SK-N-SH (cell line): ENCODE data around the gene CENPV. TPM values are rescaled to one million over a fixed set of nuclear protein-coding genes. Genes with fewer than 3 reads are reported as not detected.

Experiments used
- CTCF ChIA-PET: fragments of 300-600, 350-600 bp; formaldehyde crosslinking; extraction: SDS; loops from one replicate; lab custom pipeline; 2021; lab: Yijun Ruan, JAX
- POLR2A ChIA-PET: fragments of 350-600 bp; sonication (Branson Sonifier 250); formaldehyde crosslinking; extraction: SDS; loops from one replicate; lab custom pipeline; 2020; ENCODE audit warnings: antibody characterized with exemption, inconsistent platforms; lab: Yijun Ruan, JAX
- DNase-seq: peaks from one replicate; pipeline ENCODE4 v3.0.0; 2012
- H2AFZ ChIP-seq: fragments of 200-600 bp; sonication (generic); 2 replicates; pipeline ENCODE4 v1.8.1; 2016; ENCODE audit warnings: antibody characterized with exemption, mild to moderate bottlenecking, low read depth
- H3F3A ChIP-seq: fragments of 200-600 bp; sonication (generic); replicated peaks from 2 replicates; pipeline ENCODE3; 2016; ENCODE audit warnings: antibody characterized with exemption, mild to moderate bottlenecking; ENCODE audit not compliant: insufficient read depth
- H3K27ac ChIP-seq, 2 experiments: fragments of 200-500 bp in 1 of 2; fragments of 200-600 bp in 1 of 2; sonication (Bioruptor generic) in 1 of 2; sonication (generic), shearing (Covaris generic) in 1 of 2; 2 replicates each; pipeline versions ENCODE4 v1.5.1 to v1.6.1; 2014 to 2016; ENCODE audit warnings: low read depth in 2 of 2, inconsistent platforms in 1 of 2, low read length in 1 of 2, mild to moderate bottlenecking in 1 of 2, mixed read lengths in 1 of 2
- H3K27me3 ChIP-seq: fragments of 200-600 bp; sonication (generic), shearing (Covaris generic); 2 replicates; pipeline ENCODE4 v1.6.1; 2016; ENCODE audit warnings: mixed run types; ENCODE audit not compliant: insufficient read depth
- H3K36me3 ChIP-seq, 2 experiments: fragments of 200-500 bp in 1 of 2; fragments of 200-600 bp in 1 of 2; sonication (Bioruptor generic) in 1 of 2; sonication (generic) in 1 of 2; replicated peaks in 1 of 2; 2 replicates each; pipeline versions ENCODE3 to v1.5.1; 2014 to 2016; ENCODE audit warnings: low read length in 1 of 2, mild to moderate bottlenecking in 1 of 2; ENCODE audit not compliant: insufficient read depth in 2 of 2, control insufficient read depth in 1 of 2
- H3K4me1 ChIP-seq, 2 experiments: fragments of 200-500 bp in 1 of 2; fragments of 200-600 bp in 1 of 2; sonication (Bioruptor generic) in 1 of 2; sonication (generic), shearing (Covaris generic) in 1 of 2; 2 replicates each; pipeline versions ENCODE4 v1.5.1 to v1.6.1; 2014 to 2016; ENCODE audit warnings: low read depth in 1 of 2, low read length in 1 of 2, mixed run types in 1 of 2; ENCODE audit not compliant: insufficient read depth in 2 of 2, control insufficient read depth in 1 of 2
- H3K4me2 ChIP-seq: fragments of 200-600 bp; sonication (generic), shearing (Covaris generic); 2 replicates; pipeline ENCODE4 v1.6.1; 2017; ENCODE audit warnings: mixed run types
- H3K4me3 ChIP-seq, 2 experiments: fragments of 200-500 bp in 1 of 2; fragments of 200-600 bp in 1 of 2; sonication (Bioruptor generic) in 1 of 2; sonication (generic), shearing (Covaris generic) in 1 of 2; 2 replicates each; pipeline versions ENCODE4 v1.5.1 to v1.8.1; 2014 to 2016; ENCODE audit warnings: low read depth in 2 of 2, inconsistent platforms in 1 of 2, low read length in 1 of 2, mild to moderate bottlenecking in 1 of 2, mixed read lengths in 1 of 2, moderate library complexity in 1 of 2
- H3K79me2 ChIP-seq: fragments of 200-600 bp; sonication (generic); 2 replicates; pipeline ENCODE4 v1.8.1; 2017; ENCODE audit warnings: mild to moderate bottlenecking; ENCODE audit not compliant: insufficient read depth
- H3K9ac ChIP-seq: fragments of 200-600 bp; sonication (generic); 2 replicates; pipeline ENCODE4 v1.6.1; 2017; ENCODE audit warnings: mixed run types
- H3K9me2 ChIP-seq: fragments of 200-600 bp; sonication (generic); 2 replicates; pipeline ENCODE4 v1.6.1; 2017; ENCODE audit warnings: mixed run types
- H3K9me3 ChIP-seq: fragments of 200-600 bp; sonication (generic); 2 replicates; pipeline ENCODE4 v1.6.1; 2017; ENCODE audit warnings: mixed run types, mild to moderate bottlenecking, moderate library complexity
- H4K20me1 ChIP-seq: fragments of 200-600 bp; sonication (generic); 2 replicates; pipeline ENCODE4 v1.6.1; 2017; ENCODE audit warnings: mild to moderate bottlenecking, mixed run types; ENCODE audit not compliant: insufficient read depth
- CHD2 ChIP-seq: fragments of 150-350 bp; IDR thresholded peaks from 2 replicates; pipeline ENCODE4 v1.6.1; 2018; ENCODE audit warnings: low read length; ENCODE audit not compliant: partially characterized antibody
- EP300 ChIP-seq, 2 experiments: IDR thresholded peaks; 2 replicates each; pipeline versions ENCODE4 v1.4.0 to v1.6.1; 2012; ENCODE audit warnings: borderline replicate concordance in 1 of 2, low read depth in 1 of 2, low read length in 1 of 2
- EZH2phosphoT487 ChIP-seq: fragments of 200-600 bp; sonication (generic); IDR thresholded peaks from 2 replicates; pipeline ENCODE4 v1.6.1; 2017; ENCODE audit warnings: low read depth, mixed run types, mild to moderate bottlenecking, antibody characterized with exemption, moderate library complexity, borderline replicate concordance
- FOSL2 ChIP-seq: IDR thresholded peaks from 2 replicates; pipeline ENCODE4 v1.4.0; 2012; ENCODE audit warnings: low read depth, mild to moderate bottlenecking, moderate library complexity, borderline replicate concordance
- GABPA ChIP-seq: IDR thresholded peaks from 2 replicates; pipeline ENCODE4 v1.4.0; 2012; ENCODE audit warnings: low read depth, mild to moderate bottlenecking
- NRF1 ChIP-seq: IDR thresholded peaks from 2 replicates; pipeline ENCODE4 v1.6.1; 2012; ENCODE audit warnings: low read depth, mild to moderate bottlenecking, low read length
- RAD21 ChIP-seq: IDR thresholded peaks from 2 replicates; pipeline ENCODE4 v1.6.1; 2012; ENCODE audit warnings: mild to moderate bottlenecking, low read length
- SIN3A ChIP-seq: IDR thresholded peaks from 2 replicates; pipeline ENCODE4 v1.6.1; 2012; ENCODE audit warnings: low read depth, mild to moderate bottlenecking, low read length, moderate library complexity, borderline replicate concordance
- TAF1 ChIP-seq: IDR thresholded peaks from 2 replicates; pipeline ENCODE4 v1.6.1; 2012; ENCODE audit warnings: low read depth, mild to moderate bottlenecking, low read length, moderate library complexity, borderline replicate concordance
- polyA plus RNA-seq, 3 experiments: library from polyadenylated mRNA; depleted of rRNA; stranded (reverse); fragments of >200 nt; gene quantifications; 2 replicates each; pipeline ENCODE4 v1.2.3, GENCODE V29; 2012
- TF ChIP-seq, protein P1 (sequence below): IDR thresholded peaks from 2 replicates; pipeline ENCODE4 v1.6.1; 2012; ENCODE audit warnings: mild to moderate bottlenecking, low read depth, low read length, moderate library complexity
- TF ChIP-seq, protein P2 (sequence below): IDR thresholded peaks from 2 replicates; pipeline ENCODE4 v1.4.0; 2012; ENCODE audit warnings: low read depth, borderline replicate concordance

The CENPV gene
- polyA plus RNA-seq, 1 of the 3 experiments (the other 2 are of a cell fraction) = 92.3 TPM

DNA sequence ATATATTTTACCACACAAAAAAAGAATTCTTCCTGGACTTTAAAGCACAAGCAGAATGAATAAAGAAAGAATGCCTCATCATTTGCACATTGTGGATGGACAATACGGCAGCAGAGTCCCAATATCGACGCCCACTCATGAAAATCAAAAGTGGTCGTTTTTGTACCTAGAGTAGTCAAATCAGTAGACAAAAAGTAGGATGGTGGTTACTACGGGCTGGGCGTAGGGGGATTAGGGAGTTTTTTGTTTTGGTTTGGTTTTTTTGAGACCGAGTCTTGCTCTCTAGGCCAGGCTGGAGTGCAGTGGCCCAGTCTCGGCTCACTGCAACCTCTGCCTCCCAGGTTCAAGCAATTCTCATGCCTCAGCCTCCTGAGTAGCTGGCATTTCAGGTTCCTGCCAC, 8.6 kb upstream of the CENPV start (continued):
- TF ChIP-seq, protein P1, sequence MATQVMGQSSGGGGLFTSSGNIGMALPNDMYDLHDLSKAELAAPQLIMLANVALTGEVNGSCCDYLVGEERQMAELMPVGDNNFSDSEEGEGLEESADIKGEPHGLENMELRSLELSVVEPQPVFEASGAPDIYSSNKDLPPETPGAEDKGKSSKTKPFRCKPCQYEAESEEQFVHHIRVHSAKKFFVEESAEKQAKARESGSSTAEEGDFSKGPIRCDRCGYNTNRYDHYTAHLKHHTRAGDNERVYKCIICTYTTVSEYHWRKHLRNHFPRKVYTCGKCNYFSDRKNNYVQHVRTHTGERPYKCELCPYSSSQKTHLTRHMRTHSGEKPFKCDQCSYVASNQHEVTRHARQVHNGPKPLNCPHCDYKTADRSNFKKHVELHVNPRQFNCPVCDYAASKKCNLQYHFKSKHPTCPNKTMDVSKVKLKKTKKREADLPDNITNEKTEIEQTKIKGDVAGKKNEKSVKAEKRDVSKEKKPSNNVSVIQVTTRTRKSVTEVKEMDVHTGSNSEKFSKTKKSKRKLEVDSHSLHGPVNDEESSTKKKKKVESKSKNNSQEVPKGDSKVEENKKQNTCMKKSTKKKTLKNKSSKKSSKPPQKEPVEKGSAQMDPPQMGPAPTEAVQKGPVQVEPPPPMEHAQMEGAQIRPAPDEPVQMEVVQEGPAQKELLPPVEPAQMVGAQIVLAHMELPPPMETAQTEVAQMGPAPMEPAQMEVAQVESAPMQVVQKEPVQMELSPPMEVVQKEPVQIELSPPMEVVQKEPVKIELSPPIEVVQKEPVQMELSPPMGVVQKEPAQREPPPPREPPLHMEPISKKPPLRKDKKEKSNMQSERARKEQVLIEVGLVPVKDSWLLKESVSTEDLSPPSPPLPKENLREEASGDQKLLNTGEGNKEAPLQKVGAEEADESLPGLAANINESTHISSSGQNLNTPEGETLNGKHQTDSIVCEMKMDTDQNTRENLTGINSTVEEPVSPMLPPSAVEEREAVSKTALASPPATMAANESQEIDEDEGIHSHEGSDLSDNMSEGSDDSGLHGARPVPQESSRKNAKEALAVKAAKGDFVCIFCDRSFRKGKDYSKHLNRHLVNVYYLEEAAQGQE = no peak
- no peak for TF ChIP-seq RAD21
- TF ChIP-seq NRF1 = no peak
- TF ChIP-seq EP300 (IDR thresholded peaks at IDR 0.05; ENCODE audit: borderline replicate concordance in 1 of 2, low read depth in 1 of 2, low read length in 1 of 2) = no peak
- TF ChIP-seq SIN3A = no peak

DNA sequence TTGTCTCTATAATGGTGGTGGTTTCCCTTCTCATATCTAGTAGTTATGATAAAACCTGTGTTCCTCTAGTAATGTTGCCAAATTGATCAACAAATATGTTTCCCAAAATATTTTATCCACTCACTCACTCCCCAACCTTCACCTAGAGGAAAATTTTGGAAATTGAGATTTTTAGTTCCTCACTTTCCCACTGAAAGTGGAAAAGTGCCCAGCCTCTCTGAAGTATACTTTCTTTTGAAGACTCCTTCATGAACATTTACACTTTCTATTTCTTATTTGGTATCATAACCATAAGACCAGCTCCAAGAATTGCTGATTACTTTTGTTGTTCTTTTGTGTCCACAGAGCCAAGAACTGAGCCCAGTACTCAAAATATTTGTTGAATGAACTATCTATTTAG, 5.1 kb upstream of the CENPV start:
- Histone ChIP-seq H3K9me2 (no peaks in the 10 kb centered on the region), H3K27ac (no peak overlapping the region), H3F3A (no peaks in the 10 kb centered on the region), H3K36me3 (no peaks in the 10 kb centered on the region), H3K4me2 (no peak overlapping the region), H4K20me1 (no peaks in the 10 kb centered on the region), H3K4me3 (no peak overlapping the region), H3K27me3 (no peaks in the 10 kb centered on the region), H3K9me3 (no peaks in the 10 kb centered on the region), H3K79me2 (peaks cover 3% of the 10 kb centered on the region; the same call in 1 of the 2 replicates), H3K4me1 (no peaks in the 10 kb centered on the region), H2AFZ (no peak overlapping the region), H3K9ac (no peak overlapping the region)
- no peak for TF ChIP-seq FOSL2
- TF ChIP-seq EZH2phosphoT487 = no peak
- TF ChIP-seq NRF1 = no peak
- TF ChIP-seq CHD2 = no peak
- TF ChIP-seq, protein P2, sequence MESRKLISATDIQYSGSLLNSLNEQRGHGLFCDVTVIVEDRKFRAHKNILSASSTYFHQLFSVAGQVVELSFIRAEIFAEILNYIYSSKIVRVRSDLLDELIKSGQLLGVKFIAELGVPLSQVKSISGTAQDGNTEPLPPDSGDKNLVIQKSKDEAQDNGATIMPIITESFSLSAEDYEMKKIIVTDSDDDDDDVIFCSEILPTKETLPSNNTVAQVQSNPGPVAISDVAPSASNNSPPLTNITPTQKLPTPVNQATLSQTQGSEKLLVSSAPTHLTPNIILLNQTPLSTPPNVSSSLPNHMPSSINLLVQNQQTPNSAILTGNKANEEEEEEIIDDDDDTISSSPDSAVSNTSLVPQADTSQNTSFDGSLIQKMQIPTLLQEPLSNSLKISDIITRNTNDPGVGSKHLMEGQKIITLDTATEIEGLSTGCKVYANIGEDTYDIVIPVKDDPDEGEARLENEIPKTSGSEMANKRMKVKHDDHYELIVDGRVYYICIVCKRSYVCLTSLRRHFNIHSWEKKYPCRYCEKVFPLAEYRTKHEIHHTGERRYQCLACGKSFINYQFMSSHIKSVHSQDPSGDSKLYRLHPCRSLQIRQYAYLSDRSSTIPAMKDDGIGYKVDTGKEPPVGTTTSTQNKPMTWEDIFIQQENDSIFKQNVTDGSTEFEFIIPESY = no peak
- no peak for TF ChIP-seq GABPA
- TF ChIP-seq TAF1 = no peak
- no peak for DNase-seq
- ChIA-PET POLR2A (no interaction called here), CTCF (no interaction called here)
